ENCODE results near the gene ASS1. TPM values are rescaled to one million over a fixed set of nuclear protein-coding genes. Genes with fewer than 3 reads are reported as not detected.

The ASS1 gene
- total RNA-seq, 2 experiments from 2014 or later = 3.3 to 3.9 TPM

DNA sequence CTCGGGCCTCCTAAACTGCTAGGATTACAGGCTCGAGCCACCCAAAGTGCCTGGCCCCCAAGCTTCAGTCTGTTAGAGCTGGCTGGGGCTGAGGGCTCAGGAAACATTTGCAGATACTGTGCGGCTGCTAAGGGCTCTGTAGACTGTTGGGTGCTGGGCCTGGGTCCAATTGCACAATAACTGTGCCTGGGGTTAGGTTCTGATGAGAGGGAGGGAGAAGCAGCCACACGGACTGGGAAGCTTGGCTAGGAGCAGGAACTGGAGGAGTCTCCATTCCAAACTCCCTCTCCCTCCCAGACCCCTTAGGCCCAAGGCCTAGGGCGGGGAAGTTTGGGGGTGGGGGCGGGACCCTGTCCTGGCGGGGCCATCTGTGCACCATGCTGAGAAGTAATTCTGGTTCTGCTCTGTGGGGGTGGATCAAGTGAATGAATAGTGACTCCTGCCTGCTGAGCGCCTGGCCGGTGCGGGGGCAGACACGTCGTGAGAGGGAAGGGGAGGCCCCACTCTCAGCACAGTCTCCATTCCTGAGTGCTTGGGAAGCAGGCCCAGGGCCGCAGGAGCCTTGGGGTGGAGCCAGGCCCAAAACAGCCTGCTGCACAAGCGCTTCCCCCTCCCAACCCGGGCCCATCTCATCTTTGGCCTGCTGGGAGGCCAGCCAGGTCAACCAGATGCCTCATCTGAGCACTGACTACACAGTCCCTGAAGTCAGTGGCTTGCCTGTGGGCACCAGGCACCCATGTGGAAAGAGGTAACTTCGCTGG lies 1.5 kb downstream of the ASS1 start:
- peaks cover 10% of the 10 kb centered on the region for H3K9me3 Mint-ChIP-seq
- ChIA-PET POLR2A (no interaction called here), CTCF (interaction anchor here (1.3 to 1.5 kb wide), 2 partner anchors 14 to 416 kb away, joined by 4 read pairs; no protein-coding TSS in a partner anchor)
- H3K4me3 Mint-ChIP-seq = peak overlapping the region; percentile 50
- peaks cover 23% of the 10 kb centered on the region for H3K27me3 Mint-ChIP-seq
- no peak overlapping the region for H3K27ac Mint-ChIP-seq
- no peaks in the 10 kb centered on the region for H3K36me3 Mint-ChIP-seq (ENCODE audit: low read depth)
- peaks cover 11% of the 10 kb centered on the region for H3K4me1 Mint-ChIP-seq
- no peak for DNase-seq

DNA sequence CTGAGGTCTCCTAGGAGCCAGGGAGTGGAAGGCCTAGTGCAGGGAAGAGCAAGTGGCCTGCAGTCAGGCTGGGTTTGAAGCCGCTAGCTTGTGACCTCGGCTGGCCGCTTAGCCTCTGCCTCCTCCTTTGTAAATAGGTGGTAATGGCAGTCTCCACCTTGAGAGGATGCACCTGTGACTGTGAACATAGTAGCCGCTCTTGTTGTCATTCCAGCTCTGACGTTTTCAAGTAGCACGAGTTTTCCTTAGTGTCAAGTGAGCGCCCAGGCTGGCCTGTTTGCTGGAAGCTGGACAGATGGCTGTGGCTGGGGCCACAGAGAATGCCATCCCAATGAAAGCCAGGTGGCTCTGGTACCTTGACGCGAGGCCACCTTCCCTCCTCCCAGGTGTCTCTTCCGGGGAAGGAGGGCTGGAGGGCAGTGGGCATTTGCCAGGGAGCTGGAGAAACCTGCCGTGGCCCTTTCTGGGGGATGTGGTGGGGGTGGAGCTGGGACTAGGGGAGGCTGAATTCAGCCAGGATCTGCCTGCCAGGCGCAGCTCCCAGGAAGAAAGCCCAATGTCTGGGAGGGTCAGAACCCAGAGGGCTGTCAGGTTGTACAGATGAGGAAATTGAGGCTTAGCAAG lies 2.5 kb downstream of the ASS1 start:
- Mint-ChIP-seq H3K9me3 (peaks cover under 1% of the 10 kb centered on the region), H3K27me3 (peaks cover 22% of the 10 kb centered on the region), H3K27ac (peak overlapping the region; percentile 46), H3K4me3 (no peak overlapping the region), H3K4me1 (peaks cover 14% of the 10 kb centered on the region), H3K36me3 (ENCODE audit: low read depth) (no peaks in the 10 kb centered on the region)
- ChIA-PET POLR2A (interaction anchor here (0.6 kb wide), 1 partner anchor 817 kb away, joined by 3 read pairs; no protein-coding TSS in a partner anchor), CTCF (interaction anchor here (0.5 to 1.3 kb wide), 2 partner anchors 29 to 415 kb away, joined by 3 to 4 read pairs; no protein-coding TSS in a partner anchor)
- no peak for DNase-seq

DNA sequence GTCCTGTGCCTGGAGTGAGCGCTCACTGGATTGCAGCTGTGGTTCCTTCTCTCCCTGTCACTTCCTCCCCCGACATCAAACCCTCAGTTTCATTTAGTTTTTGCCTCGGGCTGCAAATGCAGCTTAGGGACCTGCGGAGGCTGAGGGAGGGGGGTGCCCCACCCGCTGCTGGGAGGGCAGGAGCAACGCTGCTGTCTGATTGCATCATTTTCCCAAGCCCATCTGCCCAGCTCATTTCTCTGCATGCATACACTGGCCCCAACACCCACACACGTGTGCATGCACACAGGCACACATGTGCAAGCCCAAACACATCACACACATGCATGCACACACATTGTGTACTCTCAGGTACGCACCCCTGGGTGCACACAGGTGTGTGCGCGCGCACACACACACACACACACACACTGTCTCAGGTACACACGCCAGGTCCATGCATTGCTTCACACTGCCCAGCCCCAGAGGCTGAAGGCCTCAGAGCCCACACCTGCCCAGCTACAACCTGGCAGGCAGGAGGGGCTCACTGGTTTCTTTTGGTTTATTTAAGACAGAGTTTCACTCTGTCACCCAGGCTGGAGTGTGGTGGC lies 3.4 kb downstream of the ASS1 start:
- DNase-seq = no peak
- ChIA-PET CTCF (interaction anchor here (0.5 to 1.3 kb wide), 3 partner anchors 9 to 414 kb away, joined by 3 to 4 read pairs (median 4); no protein-coding TSS in a partner anchor), POLR2A (interaction anchor here (0.6 kb wide), 1 partner anchor 818 kb away, joined by 3 read pairs; no protein-coding TSS in a partner anchor)
- peaks cover 14% of the 10 kb centered on the region for H3K4me1 Mint-ChIP-seq
- H3K27me3 Mint-ChIP-seq = peaks cover 21% of the 10 kb centered on the region
- no peak overlapping the region for H3K4me3 Mint-ChIP-seq
- H3K9me3 Mint-ChIP-seq = no peaks in the 10 kb centered on the region
- H3K36me3 Mint-ChIP-seq (ENCODE audit: low read depth) = no peaks in the 10 kb centered on the region
- no peak overlapping the region for H3K27ac Mint-ChIP-seq

DNA sequence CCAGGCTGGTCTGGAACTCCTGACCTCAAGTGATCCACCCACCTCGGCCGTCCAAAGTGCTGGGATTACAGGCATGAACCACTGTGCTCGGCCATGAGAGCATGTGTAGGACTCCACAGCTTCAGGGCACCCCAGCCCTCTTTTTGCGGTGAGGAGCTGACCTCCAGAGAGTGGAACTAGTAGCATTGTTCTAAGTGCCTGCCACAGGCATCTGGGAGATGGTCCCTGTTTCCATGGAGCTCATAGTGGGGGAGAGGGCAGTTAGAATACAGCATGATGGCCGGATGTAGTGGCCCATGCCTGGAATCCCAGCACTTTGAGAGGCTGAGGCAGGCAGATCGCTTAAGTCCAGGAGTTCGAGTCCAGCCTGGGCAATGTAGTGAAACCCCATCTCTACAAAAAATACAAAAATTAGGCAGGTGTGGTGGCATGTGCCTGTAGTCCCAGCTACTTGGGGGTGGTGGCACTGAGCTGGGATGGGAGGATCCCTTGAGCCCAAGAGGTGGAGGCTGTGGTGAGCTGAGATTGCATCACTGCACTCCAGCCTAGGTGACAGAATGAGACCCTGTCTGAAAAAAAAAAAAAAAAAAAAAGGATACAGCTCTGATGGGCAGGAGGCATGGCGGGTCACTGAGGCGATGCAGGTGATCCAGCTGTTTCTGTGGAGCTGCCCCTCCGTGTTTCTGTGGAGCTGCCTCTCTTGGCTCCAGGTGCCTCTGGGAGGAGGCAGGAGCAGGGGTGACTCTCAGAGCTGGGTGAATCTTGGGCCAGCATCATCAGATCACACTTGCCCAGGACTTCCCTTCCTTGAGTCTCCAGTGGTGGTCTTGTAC lies 4.2 kb downstream of the ASS1 start:
- peaks cover 14% of the 10 kb centered on the region for H3K4me1 Mint-ChIP-seq
- H3K9me3 Mint-ChIP-seq = no peaks in the 10 kb centered on the region
- DNase-seq = no peak
- no peaks in the 10 kb centered on the region for H3K36me3 Mint-ChIP-seq (ENCODE audit: low read depth)
- POLR2A ChIA-PET = no interaction called here
- H3K27ac Mint-ChIP-seq = no peak overlapping the region
- CTCF ChIA-PET = interaction anchor here (0.6 to 2.2 kb wide), 4 partner anchors 10 to 479 kb away, joined by 3 to 5 read pairs (median 4); no protein-coding TSS in a partner anchor
- no peak overlapping the region for H3K4me3 Mint-ChIP-seq
- H3K27me3 Mint-ChIP-seq = peaks cover 15% of the 10 kb centered on the region

DNA sequence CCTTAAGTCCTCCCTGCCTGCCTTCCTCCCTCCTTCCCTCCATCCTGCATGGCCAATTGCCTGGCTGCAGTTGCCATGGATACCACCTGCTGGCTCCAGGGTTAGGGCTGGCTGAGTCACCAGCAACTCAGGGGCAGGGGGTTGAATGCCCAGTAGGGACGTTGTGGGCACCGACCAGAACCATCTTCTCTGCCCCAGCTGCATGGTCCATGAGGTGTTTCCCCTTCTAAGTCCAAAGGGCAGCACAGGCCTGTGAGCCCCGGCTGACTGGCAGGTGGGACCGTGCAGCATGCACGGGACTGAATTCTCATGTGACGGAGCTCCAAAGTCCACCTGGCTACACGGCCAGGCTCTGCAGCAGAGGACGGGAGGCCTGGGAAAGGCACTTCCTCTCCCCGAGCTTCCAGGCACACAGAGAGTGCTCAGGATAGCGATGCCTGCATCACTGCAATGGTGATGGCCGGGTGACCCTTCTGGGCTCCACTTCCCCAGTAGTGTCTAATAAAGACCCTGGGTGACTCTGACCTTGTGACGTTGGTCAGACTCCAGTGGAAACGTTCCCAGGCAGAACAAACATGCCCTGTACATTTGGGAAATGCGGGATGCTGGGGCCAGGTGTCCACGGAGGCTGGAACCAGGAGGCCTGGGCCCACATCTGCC lies 5.7 kb downstream of the ASS1 start:
- Mint-ChIP-seq H3K9me3 (no peaks in the 10 kb centered on the region), H3K4me1 (peaks cover 14% of the 10 kb centered on the region), H3K4me3 (no peak overlapping the region), H3K27ac (no peak overlapping the region), H3K27me3 (peaks cover 11% of the 10 kb centered on the region), H3K36me3 (ENCODE audit: low read depth) (no peaks in the 10 kb centered on the region)
- ChIA-PET POLR2A (no interaction called here), CTCF (interaction anchor here (0.6 to 2.2 kb wide), 2 partner anchors 156 to 234 kb away, joined by 4 to 5 read pairs; no protein-coding TSS in a partner anchor)
- DNase-seq = no peak

DNA sequence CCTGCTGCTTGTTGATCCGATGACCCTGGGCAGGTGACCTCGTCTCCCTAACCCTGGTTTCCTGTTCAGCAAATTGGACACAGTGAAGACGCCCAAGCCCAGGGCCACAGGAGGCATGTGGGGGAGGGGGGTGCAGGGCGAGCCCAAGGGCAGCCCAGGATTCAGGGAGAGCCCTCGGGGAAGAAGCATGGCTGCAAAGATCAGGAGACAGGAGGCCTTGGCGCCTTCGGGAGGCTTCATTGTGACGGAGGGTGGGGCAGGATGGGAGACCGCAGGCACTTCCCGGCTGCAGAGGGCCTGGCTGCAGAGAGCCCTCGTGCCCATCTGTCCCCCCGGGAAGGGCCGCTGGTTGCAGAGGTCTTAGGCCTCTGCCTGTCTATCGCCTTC lies 6.2 kb downstream of the ASS1 start:
- Mint-ChIP-seq H3K27ac (no peak overlapping the region), H3K36me3 (ENCODE audit: low read depth) (no peaks in the 10 kb centered on the region), H3K4me1 (peaks cover 14% of the 10 kb centered on the region), H3K27me3 (peaks cover 6% of the 10 kb centered on the region), H3K9me3 (no peaks in the 10 kb centered on the region), H3K4me3 (no peak overlapping the region)
- ChIA-PET CTCF (no interaction called here), POLR2A (no interaction called here)
- no peak for DNase-seq

DNA sequence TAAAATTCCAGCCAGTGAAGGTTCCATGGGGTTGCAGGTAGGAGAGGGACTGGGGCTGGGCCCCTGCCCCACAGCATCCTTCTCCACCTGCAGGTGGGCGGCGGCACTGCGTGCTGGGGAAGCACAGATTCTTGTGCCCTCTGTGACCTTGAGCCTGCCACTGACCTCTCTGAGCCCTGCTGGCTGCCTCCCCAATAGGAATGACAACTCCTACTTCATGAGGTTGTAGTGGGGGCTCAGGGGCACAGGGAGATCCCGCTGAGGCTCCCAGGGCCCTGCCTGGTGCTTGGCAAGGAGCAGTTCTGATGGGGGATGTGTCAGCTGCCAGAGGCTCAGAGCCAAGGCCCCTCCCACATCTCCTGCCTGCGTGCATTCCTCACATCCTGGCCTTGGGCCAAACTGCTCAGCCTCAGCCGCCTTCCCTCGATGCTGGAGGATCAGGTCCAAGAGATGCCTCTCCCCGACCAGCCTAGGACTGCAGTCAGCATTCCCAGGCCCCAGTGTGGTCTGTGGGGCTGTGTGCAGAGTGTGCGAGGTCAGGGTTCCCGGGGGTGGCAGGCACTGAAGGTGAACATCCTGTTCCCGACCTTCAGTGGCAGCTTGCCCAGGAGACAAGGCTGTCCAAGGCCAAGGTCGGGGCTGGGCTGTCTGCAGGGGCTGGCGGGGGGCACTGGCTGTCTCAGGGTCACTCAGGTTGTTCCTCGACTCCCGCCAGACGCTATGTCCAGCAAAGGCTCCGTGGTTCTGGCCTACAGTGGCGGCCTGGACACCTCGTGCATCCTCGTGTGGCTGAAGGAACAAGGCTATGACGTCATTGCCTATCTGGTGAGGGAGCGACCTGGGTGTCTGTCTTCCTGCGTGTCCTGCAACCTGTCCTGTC lies 7.0 kb downstream of the ASS1 start:
- H3K9me3 Mint-ChIP-seq = no peaks in the 10 kb centered on the region
- H3K4me3 Mint-ChIP-seq = no peak overlapping the region
- no peak overlapping the region for H3K27ac Mint-ChIP-seq
- peaks cover 14% of the 10 kb centered on the region for H3K4me1 Mint-ChIP-seq
- ChIA-PET CTCF (interaction anchor here (0.5 to 1.2 kb wide), 2 partner anchors 256 to 267 kb away, joined by 3 read pairs; no protein-coding TSS in a partner anchor), POLR2A (no interaction called here)
- no peaks in the 10 kb centered on the region for H3K36me3 Mint-ChIP-seq (ENCODE audit: low read depth)
- H3K27me3 Mint-ChIP-seq = peaks cover 4% of the 10 kb centered on the region
- DNase-seq = no peak

DNA sequence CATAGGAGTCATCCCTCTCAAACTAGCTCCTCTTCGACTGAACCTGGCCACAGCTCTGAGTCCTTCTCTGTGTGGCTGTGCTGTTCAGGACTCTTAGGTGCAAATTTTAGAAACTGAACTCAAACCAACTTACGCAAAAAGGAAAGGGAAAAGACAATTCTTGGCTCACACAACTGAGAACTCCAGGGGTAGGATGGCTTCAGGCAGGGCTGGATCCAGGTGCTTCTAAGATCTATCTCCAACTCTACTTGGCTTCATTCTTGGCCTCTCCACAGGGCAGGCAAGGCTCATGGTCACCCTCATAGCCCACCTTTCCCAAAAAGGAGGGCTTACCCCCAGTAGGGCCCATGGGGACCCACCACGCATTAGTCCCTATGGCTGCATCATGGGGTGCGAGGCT lies 8.1 kb downstream of the ASS1 start:
- Mint-ChIP-seq H3K36me3 (ENCODE audit: low read depth) (no peaks in the 10 kb centered on the region), H3K4me3 (no peak overlapping the region), H3K4me1 (peaks cover 9% of the 10 kb centered on the region), H3K27ac (no peak overlapping the region), H3K27me3 (peaks cover 3% of the 10 kb centered on the region), H3K9me3 (no peaks in the 10 kb centered on the region)
- DNase-seq = no peak
- POLR2A ChIA-PET = no interaction called here
- CTCF ChIA-PET = interaction anchor here (0.5 to 1.2 kb wide), 4 partner anchors 229 to 266 kb away, joined by 3 read pairs; no protein-coding TSS in a partner anchor

DNA sequence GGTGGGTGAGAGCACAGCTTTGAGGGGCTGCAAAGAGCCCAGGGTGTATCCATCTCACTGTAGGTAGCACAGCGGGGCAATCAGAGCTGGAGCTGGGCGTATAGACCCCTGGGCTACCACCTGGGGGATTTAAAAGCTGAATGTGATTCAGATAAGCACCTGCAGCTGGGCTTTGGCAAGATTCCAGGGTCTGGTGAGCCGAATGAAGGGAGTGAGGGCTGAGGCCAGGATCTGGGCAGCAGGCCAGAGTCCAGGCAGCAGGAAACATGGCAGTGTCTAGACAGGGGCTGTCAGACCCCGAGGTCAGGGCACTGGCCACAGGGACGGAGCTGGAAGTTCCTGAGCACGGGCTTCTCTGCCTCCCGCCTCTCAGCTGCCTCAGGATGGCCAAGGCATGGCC lies 8.7 kb downstream of the ASS1 start:
- ChIA-PET CTCF (interaction anchor here (1.2 kb wide), 2 partner anchors 229 to 238 kb away, joined by 3 read pairs; no protein-coding TSS in a partner anchor), POLR2A (no interaction called here)
- Mint-ChIP-seq H3K9me3 (no peaks in the 10 kb centered on the region), H3K27me3 (peaks cover 3% of the 10 kb centered on the region), H3K4me3 (no peak overlapping the region), H3K27ac (no peak overlapping the region), H3K4me1 (peaks cover 3% of the 10 kb centered on the region), H3K36me3 (ENCODE audit: low read depth) (no peaks in the 10 kb centered on the region)
- DNase-seq = no peak

DNA sequence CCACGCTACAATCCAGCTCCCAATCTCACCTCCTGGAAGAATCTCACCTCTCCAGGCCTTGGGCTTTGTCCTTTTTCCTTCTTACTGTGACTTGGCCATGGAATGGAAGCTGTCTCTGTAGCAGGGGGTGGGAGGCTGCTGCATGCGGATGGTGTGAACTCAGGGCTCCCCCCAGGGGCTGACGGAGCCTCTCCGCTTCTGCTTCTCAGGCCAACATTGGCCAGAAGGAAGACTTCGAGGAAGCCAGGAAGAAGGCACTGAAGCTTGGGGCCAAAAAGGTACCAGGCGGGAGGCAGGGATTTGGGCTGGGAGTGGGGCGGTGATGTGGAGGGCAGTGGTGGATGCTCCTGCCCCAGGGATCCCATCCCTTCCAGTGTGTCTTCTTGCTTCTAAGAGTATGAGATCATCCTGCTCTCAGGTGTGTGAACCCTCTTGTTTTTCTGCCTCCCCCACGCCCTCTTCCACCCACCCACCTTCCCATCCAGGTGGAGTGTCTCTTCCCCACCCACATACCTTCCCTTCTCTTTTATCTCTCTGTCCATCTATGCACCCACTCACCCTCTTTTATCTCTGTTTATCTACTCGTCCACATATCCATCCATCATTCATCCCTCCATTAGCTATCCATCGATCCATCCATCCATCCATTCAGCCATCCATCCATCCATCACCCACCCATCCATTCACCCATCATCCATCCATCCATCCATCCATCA lies 9.5 kb downstream of the ASS1 start:
- Mint-ChIP-seq H3K4me1 (peaks cover 3% of the 10 kb centered on the region), H3K27me3 (peaks cover 4% of the 10 kb centered on the region), H3K36me3 (ENCODE audit: low read depth) (no peaks in the 10 kb centered on the region), H3K4me3 (no peak overlapping the region), H3K27ac (no peak overlapping the region), H3K9me3 (no peaks in the 10 kb centered on the region)
- CTCF ChIA-PET = interaction anchor here (1.2 kb wide), 1 partner anchor 228 kb away, joined by 3 read pairs; no protein-coding TSS in a partner anchor
- no peak for DNase-seq
- POLR2A ChIA-PET = no interaction called here

DNA sequence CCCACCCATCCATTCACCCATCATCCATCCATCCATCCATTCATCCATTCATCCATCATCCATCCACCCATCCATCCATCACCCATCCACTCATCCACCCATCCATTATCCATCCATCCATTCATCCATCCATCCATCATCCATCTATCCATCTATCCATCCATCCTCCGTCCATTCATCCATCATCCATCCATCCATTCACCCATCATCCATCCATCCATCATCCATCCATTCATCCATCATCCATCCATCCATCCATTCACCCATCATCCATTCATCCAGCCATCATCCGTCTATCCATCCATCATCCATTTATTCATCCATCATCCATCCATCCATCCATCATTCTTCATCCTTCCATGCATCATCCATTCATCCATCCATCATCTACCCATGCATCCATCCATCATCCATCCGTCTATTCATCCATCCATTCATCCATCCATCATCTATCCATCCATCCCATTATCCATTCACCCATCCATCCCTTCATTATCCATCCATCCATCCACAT lies 10.1 kb downstream of the ASS1 start:
- ChIA-PET POLR2A (no interaction called here), CTCF (no interaction called here)
- Mint-ChIP-seq H3K4me3 (no peak overlapping the region), H3K27ac (no peak overlapping the region), H3K9me3 (no peaks in the 10 kb centered on the region), H3K27me3 (peaks cover 5% of the 10 kb centered on the region), H3K4me1 (peaks cover 3% of the 10 kb centered on the region), H3K36me3 (ENCODE audit: low read depth) (no peaks in the 10 kb centered on the region)
- DNase-seq = no peak

Measured in activated CD4-positive, alpha-beta T cell treated with anti-CD3 and anti-CD28 coated beads, Interleukin-2, amount 10 ng/mL, durations not matched to agents 7 days and 5 days (primary cell).